Fibroblast of lung (primary cell): ENCODE measurements around the gene TEX38. TPM values are rescaled to one million over a fixed set of nuclear protein-coding genes. Genes with fewer than 3 reads are reported as not detected.

ENCODE experiments used
- DNase-seq, 2 donors: peaks; one replicate each; pipeline versions ENCODE4 v3.0.0 to v3.0.0-alpha.2; 2010; ENCODE audit warnings: low read depth in 2 of 2
- H2AFZ ChIP-seq: 2 replicates; pipeline ENCODE4 v1.5.1; 2012; ENCODE audit warnings: low read length, control low read depth, inconsistent platforms
- H3K27ac ChIP-seq: 2 replicates; pipeline ENCODE4 v1.5.1; 2011; ENCODE audit warnings: low read length, control low read depth; ENCODE audit not compliant: insufficient read depth
- H3K27me3 ChIP-seq: 2 replicates; pipeline ENCODE4 v1.5.1; 2011; ENCODE audit warnings: mild to moderate bottlenecking, low read length; ENCODE audit not compliant: control insufficient read depth, insufficient read depth
- H3K36me3 ChIP-seq: 2 replicates; pipeline ENCODE4 v1.5.1; 2011; ENCODE audit warnings: low read length; ENCODE audit not compliant: control insufficient read depth, insufficient read depth
- H3K4me1 ChIP-seq: 2 replicates; pipeline ENCODE4 v1.5.1; 2011; ENCODE audit warnings: low read length; ENCODE audit not compliant: control insufficient read depth, insufficient read depth; ENCODE audit errors: extremely low read depth
- H3K4me2 ChIP-seq: 2 replicates; pipeline ENCODE4 v1.5.1; 2011; ENCODE audit warnings: low read length, control low read depth; ENCODE audit not compliant: insufficient read depth; ENCODE audit errors: extremely low read depth
- H3K4me3 ChIP-seq, 4 experiments: fragments of 200-600 bp in 1 of 4; sonication (generic) in 1 of 4; replicated peaks in 1 of 4; 2 replicates each; pipeline ENCODE4 v1.5.1; 2011 to 2016; ENCODE audit warnings: low read length in 4 of 4, low read depth in 3 of 4, mild to moderate bottlenecking in 3 of 4, control low read depth in 2 of 4, inconsistent platforms in 1 of 4, mixed read lengths in 1 of 4; ENCODE audit not compliant: insufficient read depth in 1 of 4; ENCODE audit errors: control extremely low read depth in 1 of 4
- H3K79me2 ChIP-seq: 2 replicates; pipeline ENCODE4 v1.5.1; 2012; ENCODE audit warnings: mild to moderate bottlenecking, low read length, inconsistent platforms; ENCODE audit not compliant: control insufficient read depth, insufficient read depth
- H3K9ac ChIP-seq: 2 replicates; pipeline ENCODE4 v1.5.1; 2011; ENCODE audit warnings: mild to moderate bottlenecking, low read length, control low read depth; ENCODE audit not compliant: insufficient read depth
- H3K9me3 ChIP-seq: 2 replicates; pipeline ENCODE4 v1.5.1; 2012; ENCODE audit warnings: low read depth, low read length; ENCODE audit not compliant: control insufficient read depth, insufficient read depth
- H4K20me1 ChIP-seq: 2 replicates; pipeline ENCODE4 v1.5.1; 2011; ENCODE audit warnings: low read length; ENCODE audit not compliant: control insufficient read depth, insufficient read depth; ENCODE audit errors: extremely low read depth
- EZH2 ChIP-seq: IDR thresholded peaks from 2 replicates; pipeline ENCODE4 v1.5.1; 2012; ENCODE audit warnings: low read length, control low read depth, mild to moderate bottlenecking; ENCODE audit errors: missing control alignments
- polyA plus RNA-seq, 2 donors: library from polyadenylated mRNA; depleted of rRNA in 1 of 2; stranded (reverse) in 1 of 2; unstranded in 1 of 2; fragments of >200 nt; gene quantifications; 2 replicates each; pipeline ENCODE4 v1.2.1, GENCODE V29; 2011 to 2012; ENCODE audit warnings: missing spikeins in 1 of 2
- total RNA-seq: library from RNA; depleted of rRNA; stranded (reverse); fragments of >200 nt; gene quantifications from 2 replicates; pipeline ENCODE4 v1.2.1, GENCODE V29; 2014
- TF ChIP-seq, protein P1 (sequence below), 2 donors: IDR thresholded peaks in 1 of 2; conservative IDR thresholded peaks in 1 of 2; 1 replicate in 1 of 2; 2 replicates in 1 of 2; pipeline ENCODE4 v1.5.1; 2011 to 2012; ENCODE audit warnings: low read length in 2 of 2, control low read depth in 1 of 2, inconsistent platforms in 1 of 2, low read depth in 1 of 2, mild to moderate bottlenecking in 1 of 2

TEX38 gene
- total and polyA plus RNA-seq, 2 donors (not counting 1 experiment from before 2014, with no cell fraction given) = not detected

GRCh38 chr1:46682064-46682463, 10.4 kb downstream of the TEX38 start:
- Histone ChIP-seq H3K4me3 (no peak overlapping the region), H4K20me1 (no peaks in the 10 kb centered on the region), H3K36me3 (peaks cover 9% of the 10 kb centered on the region), H3K9me3 (no peaks in the 10 kb centered on the region), H3K79me2 (no peaks in the 10 kb centered on the region), H3K27ac (no peak overlapping the region), H2AFZ (no peak overlapping the region), H3K9ac (no peak overlapping the region), H3K4me1 (no peaks in the 10 kb centered on the region), H3K27me3 (no peaks in the 10 kb centered on the region), H3K4me2 (no peak overlapping the region)
- TF ChIP-seq, protein P1, sequence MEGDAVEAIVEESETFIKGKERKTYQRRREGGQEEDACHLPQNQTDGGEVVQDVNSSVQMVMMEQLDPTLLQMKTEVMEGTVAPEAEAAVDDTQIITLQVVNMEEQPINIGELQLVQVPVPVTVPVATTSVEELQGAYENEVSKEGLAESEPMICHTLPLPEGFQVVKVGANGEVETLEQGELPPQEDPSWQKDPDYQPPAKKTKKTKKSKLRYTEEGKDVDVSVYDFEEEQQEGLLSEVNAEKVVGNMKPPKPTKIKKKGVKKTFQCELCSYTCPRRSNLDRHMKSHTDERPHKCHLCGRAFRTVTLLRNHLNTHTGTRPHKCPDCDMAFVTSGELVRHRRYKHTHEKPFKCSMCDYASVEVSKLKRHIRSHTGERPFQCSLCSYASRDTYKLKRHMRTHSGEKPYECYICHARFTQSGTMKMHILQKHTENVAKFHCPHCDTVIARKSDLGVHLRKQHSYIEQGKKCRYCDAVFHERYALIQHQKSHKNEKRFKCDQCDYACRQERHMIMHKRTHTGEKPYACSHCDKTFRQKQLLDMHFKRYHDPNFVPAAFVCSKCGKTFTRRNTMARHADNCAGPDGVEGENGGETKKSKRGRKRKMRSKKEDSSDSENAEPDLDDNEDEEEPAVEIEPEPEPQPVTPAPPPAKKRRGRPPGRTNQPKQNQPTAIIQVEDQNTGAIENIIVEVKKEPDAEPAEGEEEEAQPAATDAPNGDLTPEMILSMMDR (conservative IDR thresholded peaks at IDR 0.05 in 1 of 2, IDR thresholded peaks at IDR 0.05 in 1 of 2; ENCODE audit: low read depth in 1 of 2, low read length in 2 of 2) = no peak
- no peak for TF ChIP-seq EZH2
- DNase-seq = no peak

DNA sequence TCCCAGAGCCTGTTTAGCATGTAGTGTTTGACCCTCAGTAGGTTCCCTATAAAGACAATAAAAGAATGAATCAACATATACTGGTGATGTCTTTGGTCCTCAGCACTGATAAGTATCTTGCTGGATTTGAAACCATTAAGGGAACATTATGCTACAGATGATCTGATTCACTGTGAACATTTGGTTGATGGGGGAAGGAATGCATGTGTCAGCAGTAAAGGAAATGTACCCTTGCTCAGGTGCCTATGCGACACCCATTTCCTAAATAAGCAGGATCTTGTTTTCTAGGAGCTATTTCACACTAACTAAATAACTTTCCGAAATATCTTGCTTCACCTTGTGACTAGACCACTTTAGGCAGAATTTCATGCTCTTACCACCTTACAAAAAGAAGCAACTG, 13.0 kb downstream of the TEX38 start:
- TF ChIP-seq, protein P1 (conservative IDR thresholded peaks at IDR 0.05 in 1 of 2, IDR thresholded peaks at IDR 0.05 in 1 of 2; ENCODE audit: low read depth in 1 of 2, low read length in 2 of 2) = no peak
- TF ChIP-seq EZH2 = no peak
- no peak for DNase-seq
- Histone ChIP-seq H4K20me1 (no peaks in the 10 kb centered on the region), H3K4me1 (no peaks in the 10 kb centered on the region), H3K36me3 (peaks cover 8% of the 10 kb centered on the region), H3K27ac (no peak overlapping the region), H3K4me2 (no peak overlapping the region), H3K9ac (no peak overlapping the region), H3K27me3 (no peaks in the 10 kb centered on the region), H3K79me2 (no peaks in the 10 kb centered on the region), H3K9me3 (no peaks in the 10 kb centered on the region), H2AFZ (no peak overlapping the region), H3K4me3 (no peak overlapping the region)

- Histone ChIP-seq H3K4me1 (no peaks in the 10 kb centered on the region), H3K4me3 (no peak overlapping the region), H2AFZ (no peak overlapping the region), H3K36me3 (peaks cover 8% of the 10 kb centered on the region), H3K27me3 (no peaks in the 10 kb centered on the region), H3K4me2 (no peak overlapping the region), H3K27ac (no peak overlapping the region), H3K9me3 (no peaks in the 10 kb centered on the region), H3K79me2 (no peaks in the 10 kb centered on the region), H4K20me1 (no peaks in the 10 kb centered on the region), H3K9ac (no peak overlapping the region)
- TF ChIP-seq, protein P1 (conservative IDR thresholded peaks at IDR 0.05 in 1 of 2, IDR thresholded peaks at IDR 0.05 in 1 of 2; ENCODE audit: low read depth in 1 of 2, low read length in 2 of 2) = no peak
- no peak for TF ChIP-seq EZH2
- no peak for DNase-seq
Observed at GRCh38 chr1:46686255-46686654, 14.6 kb downstream of the TEX38 start.
